Keratinocyte (primary cell): ENCODE data around the gene PCDH10. TPM values are rescaled to one million over a fixed set of nuclear protein-coding genes. Genes with fewer than 3 reads are reported as not detected.

Experiments used
- DNase-seq: peaks from one replicate; pipeline ENCODE4 v3.0.0-alpha.2; 2011; ENCODE audit warnings: low read depth, missing footprints, low spot score
- FAIRE-seq: peaks from 2 replicates; lab custom pipeline; 2011; peaks lifted over from hg19 to GRCh38; lab: Jason Lieb, UNC
- H2AFZ ChIP-seq: 2 replicates; pipeline ENCODE4 v1.6.0; 2012; ENCODE audit warnings: low read length, control low read depth, inconsistent platforms; ENCODE audit not compliant: control insufficient read depth
- H3K27ac ChIP-seq: 2 replicates; pipeline ENCODE4 v1.5.1; 2011; ENCODE audit warnings: low read length; ENCODE audit not compliant: control insufficient read depth, insufficient read depth
- H3K27me3 ChIP-seq: 3 replicates; pipeline ENCODE4 v1.6.0; 2011; ENCODE audit warnings: low read length; ENCODE audit not compliant: control insufficient read depth, insufficient read depth; ENCODE audit errors: extremely low read depth
- H3K36me3 ChIP-seq, 2 experiments: 2 replicates in 1 of 2; 3 replicates in 1 of 2; pipeline ENCODE4 v1.5.1; 2011; ENCODE audit warnings: low read length in 2 of 2, mild to moderate bottlenecking in 1 of 2; ENCODE audit not compliant: control insufficient read depth in 2 of 2, insufficient read depth in 2 of 2; ENCODE audit errors: extremely low read depth in 1 of 2
- H3K4me1 ChIP-seq: 3 replicates; pipeline ENCODE4 v1.5.1; 2011; ENCODE audit warnings: low read length; ENCODE audit not compliant: control insufficient read depth, insufficient read depth; ENCODE audit errors: extremely low read depth
- H3K4me2 ChIP-seq: 3 replicates; pipeline ENCODE4 v1.6.0; 2011; ENCODE audit warnings: low read depth, low read length; ENCODE audit not compliant: control insufficient read depth, insufficient read depth; ENCODE audit errors: extremely low read depth
- H3K4me3 ChIP-seq, 3 experiments: fragments of 200-600 bp in 1 of 3; sonication (generic) in 1 of 3; 2 replicates in 2 of 3; 3 replicates in 1 of 3; pipeline ENCODE4 v1.5.1; 2011 to 2016; ENCODE audit warnings: low read length in 3 of 3, mild to moderate bottlenecking in 3 of 3, control low read depth in 2 of 3, inconsistent platforms in 1 of 3, low read depth in 1 of 3, mixed read lengths in 1 of 3, mixed run types in 1 of 3, moderate library complexity in 1 of 3; ENCODE audit not compliant: control insufficient read depth in 2 of 3, insufficient read depth in 2 of 3; ENCODE audit errors: extremely low read depth in 1 of 3
- H3K79me2 ChIP-seq: 2 replicates; pipeline ENCODE4 v1.6.0; 2012; ENCODE audit warnings: low read length; ENCODE audit not compliant: control insufficient read depth, insufficient read depth
- H3K9ac ChIP-seq: 3 replicates; pipeline ENCODE4 v1.6.0; 2011; ENCODE audit warnings: low read length; ENCODE audit not compliant: control insufficient read depth, insufficient read depth; ENCODE audit errors: extremely low read depth
- H3K9me1 ChIP-seq: 3 replicates; pipeline ENCODE4 v1.6.0; 2011; ENCODE audit warnings: low read length; ENCODE audit not compliant: control insufficient read depth, insufficient read depth; ENCODE audit errors: extremely low read depth
- H3K9me3 ChIP-seq: 2 replicates; pipeline ENCODE4 v1.5.1; 2012; ENCODE audit warnings: low read depth, low read length; ENCODE audit not compliant: control insufficient read depth
- H4K20me1 ChIP-seq: 3 replicates; pipeline ENCODE4 v1.6.0; 2011; ENCODE audit warnings: low read length; ENCODE audit not compliant: control insufficient read depth, insufficient read depth; ENCODE audit errors: extremely low read depth
- EZH2 ChIP-seq: IDR thresholded peaks from one replicate; pipeline ENCODE4 v1.6.1; 2012; ENCODE audit warnings: inconsistent platforms, mild to moderate bottlenecking, low read length, moderate library complexity
- dilution Hi-C: fragments of 300-500 bp; cut with MboI; formaldehyde crosslinking; loops from one replicate; pipeline ENCODE4 v1.7.0; 2020; ENCODE audit warnings: low sequenced_read_pairs; ENCODE audit not compliant: extremely low pct_ligation_motif_present
- polyA plus RNA-seq, 5 experiments: library from polyadenylated mRNA; depleted of rRNA in 3 of 5; stranded (reverse) in 3 of 5; stranded (forward) in 1 of 5; unstranded in 1 of 5; fragments of >200 nt; gene quantifications; 1 replicate in 1 of 5; 2 replicates in 3 of 5; 3 replicates in 1 of 5; pipeline versions ENCODE4 v1.2.1 to v1.2.3, GENCODE V29; 2011 to 2012; ENCODE audit warnings: missing spikeins in 2 of 5, low read depth in 1 of 5, low replicate concordance in 1 of 5
- TF ChIP-seq, protein P1 (sequence below), 3 experiments: IDR thresholded peaks in 1 of 3; conservative IDR thresholded peaks in 1 of 3; optimal IDR thresholded peaks in 1 of 3; 2 replicates in 2 of 3; 3 replicates in 1 of 3; pipeline versions ENCODE3 to v1.5.1; 2011; ENCODE audit warnings: low read length in 3 of 3, mild to moderate bottlenecking in 3 of 3, moderate library complexity in 2 of 3, control low read depth in 1 of 3, inconsistent platforms in 1 of 3; ENCODE audit not compliant: insufficient read depth in 2 of 3; ENCODE audit errors: extremely low read depth in 1 of 3

The PCDH10 gene
- polyA plus RNA-seq, 1 donor (not counting 4 experiments of a cell fraction or from before 2014, with no cell fraction given) = not detected

DNA sequence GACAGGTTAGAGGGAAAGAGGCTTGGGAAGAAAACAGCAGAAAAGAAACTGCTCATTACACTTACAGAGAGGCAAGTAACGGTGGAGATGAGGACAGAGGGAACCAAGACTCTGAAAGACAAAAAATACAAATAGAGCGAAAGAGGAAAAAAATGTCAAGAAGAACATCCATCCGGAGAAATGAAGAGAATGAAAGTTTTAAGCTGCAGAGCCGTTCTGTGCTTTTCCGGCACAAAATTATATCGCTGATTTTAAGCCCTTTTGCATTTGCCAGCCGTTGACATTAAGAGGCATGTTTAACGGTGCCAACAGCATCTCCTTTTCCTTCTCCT, 236 bp downstream of the PCDH10 start:
- peaks cover 12% of the 10 kb centered on the region for H3K4me1 ChIP-seq
- no peaks in the 10 kb centered on the region for H3K9me3 ChIP-seq
- no peak for FAIRE-seq
- no peaks in the 10 kb centered on the region for H4K20me1 ChIP-seq
- TF ChIP-seq EZH2 = no peak
- TF ChIP-seq, protein P1, sequence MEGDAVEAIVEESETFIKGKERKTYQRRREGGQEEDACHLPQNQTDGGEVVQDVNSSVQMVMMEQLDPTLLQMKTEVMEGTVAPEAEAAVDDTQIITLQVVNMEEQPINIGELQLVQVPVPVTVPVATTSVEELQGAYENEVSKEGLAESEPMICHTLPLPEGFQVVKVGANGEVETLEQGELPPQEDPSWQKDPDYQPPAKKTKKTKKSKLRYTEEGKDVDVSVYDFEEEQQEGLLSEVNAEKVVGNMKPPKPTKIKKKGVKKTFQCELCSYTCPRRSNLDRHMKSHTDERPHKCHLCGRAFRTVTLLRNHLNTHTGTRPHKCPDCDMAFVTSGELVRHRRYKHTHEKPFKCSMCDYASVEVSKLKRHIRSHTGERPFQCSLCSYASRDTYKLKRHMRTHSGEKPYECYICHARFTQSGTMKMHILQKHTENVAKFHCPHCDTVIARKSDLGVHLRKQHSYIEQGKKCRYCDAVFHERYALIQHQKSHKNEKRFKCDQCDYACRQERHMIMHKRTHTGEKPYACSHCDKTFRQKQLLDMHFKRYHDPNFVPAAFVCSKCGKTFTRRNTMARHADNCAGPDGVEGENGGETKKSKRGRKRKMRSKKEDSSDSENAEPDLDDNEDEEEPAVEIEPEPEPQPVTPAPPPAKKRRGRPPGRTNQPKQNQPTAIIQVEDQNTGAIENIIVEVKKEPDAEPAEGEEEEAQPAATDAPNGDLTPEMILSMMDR (optimal IDR thresholded peaks at IDR 0.05 in 1 of 3, IDR thresholded peaks at IDR 0.05 in 1 of 3, conservative IDR thresholded peaks at IDR 0.05 in 1 of 3; ENCODE audit: extremely low read depth in 1 of 3, insufficient read depth in 2 of 3, low read length in 3 of 3) = no peak
- peaks cover 79% of the 10 kb centered on the region for H3K27me3 ChIP-seq
- H3K79me2 ChIP-seq = no peaks in the 10 kb centered on the region
- H3K9me1 ChIP-seq = no peaks in the 10 kb centered on the region
- H2AFZ ChIP-seq = peak overlapping the region; percentile 30
- dilution Hi-C loops = no loop called here
- no peak overlapping the region for H3K9ac ChIP-seq
- DNase-seq = no peak
- H3K4me2 ChIP-seq = peak overlapping the region; percentile 78
- no peak overlapping the region for H3K27ac ChIP-seq
- peak overlapping the region in 2 of 3 experiments; percentile 57 for H3K4me3 ChIP-seq
- H3K36me3 ChIP-seq = no peaks in the 10 kb centered on the region

DNA sequence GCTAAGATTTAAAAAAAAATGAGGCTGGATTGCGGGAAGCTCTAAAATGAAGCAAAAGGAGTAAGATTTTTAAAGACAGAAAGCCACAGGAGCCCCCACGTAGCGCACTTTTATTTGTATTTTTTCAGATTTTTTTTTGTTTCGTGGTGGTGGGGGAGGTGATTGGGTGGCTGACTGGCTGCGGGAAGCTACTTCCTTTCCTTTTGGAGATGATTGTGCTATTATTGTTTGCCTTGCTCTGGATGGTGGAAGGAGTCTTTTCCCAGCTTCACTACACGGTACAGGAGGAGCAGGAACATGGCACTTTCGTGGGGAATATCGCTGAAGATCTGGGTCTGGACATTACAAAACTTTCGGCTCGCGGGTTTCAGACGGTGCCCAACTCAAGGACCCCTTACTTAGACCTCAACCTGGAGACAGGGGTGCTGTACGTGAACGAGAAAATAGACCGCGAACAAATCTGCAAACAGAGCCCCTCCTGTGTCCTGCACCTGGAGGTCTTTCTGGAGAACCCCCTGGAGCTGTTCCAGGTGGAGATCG, 908 bp downstream of the PCDH10 start:
- H3K9me3 ChIP-seq = no peaks in the 10 kb centered on the region
- no peak overlapping the region for H3K27ac ChIP-seq
- dilution Hi-C loops = no loop called here
- H3K4me3 ChIP-seq = no peak overlapping the region
- H3K9ac ChIP-seq = no peak overlapping the region
- no peaks in the 10 kb centered on the region for H4K20me1 ChIP-seq
- H2AFZ ChIP-seq = no peak overlapping the region
- peaks cover 79% of the 10 kb centered on the region for H3K27me3 ChIP-seq
- H3K36me3 ChIP-seq = no peaks in the 10 kb centered on the region
- no peak for DNase-seq
- H3K9me1 ChIP-seq = no peaks in the 10 kb centered on the region
- H3K79me2 ChIP-seq = no peaks in the 10 kb centered on the region
- no peak for FAIRE-seq
- TF ChIP-seq, protein P1 (optimal IDR thresholded peaks at IDR 0.05 in 1 of 3, IDR thresholded peaks at IDR 0.05 in 1 of 3, conservative IDR thresholded peaks at IDR 0.05 in 1 of 3; ENCODE audit: extremely low read depth in 1 of 3, insufficient read depth in 2 of 3, low read length in 3 of 3) = no peak
- TF ChIP-seq EZH2 = no peak
- H3K4me2 ChIP-seq = no peak overlapping the region
- peaks cover 12% of the 10 kb centered on the region for H3K4me1 ChIP-seq
